GM23248 (cell line): Measurements from ENCODE around the gene CST1.

Source experiments
- EZH2 ChIP-seq: fragments of 200-600 bp; sonication (generic); IDR thresholded peaks from 2 replicates; pipeline ENCODE4 v1.6.1; 2018; ENCODE audit warnings: antibody characterized with exemption, mild to moderate bottlenecking; ENCODE audit not compliant: insufficient read depth, poor library complexity, severe bottlenecking
- EZH2phosphoT487 ChIP-seq: fragments of 200-600 bp; sonication (generic); IDR thresholded peaks from 2 replicates; pipeline ENCODE4 v1.6.1; 2018; ENCODE audit warnings: antibody characterized with exemption, moderate library complexity, mild to moderate bottlenecking, low read depth; ENCODE audit not compliant: insufficient read depth

GRCh38 chr20:23759306-23759940 lies 8.7 kb upstream of the CST1 start:
- TF ChIP-seq EZH2 (no peak), EZH2phosphoT487 (no peak)
